HCT116 (cell line): ENCODE data around the gene HOXC4. TPM values are rescaled to one million over a fixed set of nuclear protein-coding genes. Genes with fewer than 3 reads are reported as not detected.
A peak's percentile ranks its signal among the peaks of the same experiment; 100 is the strongest.

Experiments used
- ATAC-seq: fragments of 200-7000 bp; cut with Tn5 transposase; 2 replicates; pipeline ENCODE4 v1.9.1; 2020; ENCODE audit warnings: mild to moderate bottlenecking, moderate library complexity
- BruUV-seq: library from RNA; stranded (reverse); fragments of 400-500 nt; replicated peaks from 2 replicates; lab custom pipeline; 2021; lab: Mats Ljungman, UMichigan
- CTCF ChIA-PET: fragments of 300-600 bp; sonication (Branson Sonifier 250); formaldehyde crosslinking; loops from one replicate; lab custom pipeline; 2021; ENCODE audit warnings: antibody characterized with exemption; lab: Charles Lee
- POLR2A ChIA-PET: fragments of 300-600, 350-600 bp; sonication (Branson Sonifier 250); formaldehyde crosslinking; loops from one replicate; lab custom pipeline; 2021; ENCODE audit warnings: antibody characterized with exemption; lab: Charles Lee
- RAD21 ChIA-PET, 2 experiments: fragments of 300-600 bp; sonication (Branson Sonifier 250); formaldehyde crosslinking; loops; one replicate each; lab custom pipeline; 2023; ENCODE audit warnings: low total read pairs in 2 of 2; ENCODE audit not compliant: uncharacterized antibody in 2 of 2, unreplicated experiment in 2 of 2, low non-redundant PET in 1 of 2; lab: Charles Lee
- DNase-seq: peaks from one replicate; pipeline ENCODE4 v3.0.0-alpha.2; 2010; ENCODE audit warnings: low read depth, low spot score
- H2AFZ ChIP-seq: fragments of 200-600 bp; shearing (Covaris generic), sonication (generic); 2 replicates; pipeline ENCODE4 v1.6.1; 2017; ENCODE audit warnings: low read depth, mixed run types, mixed read lengths, antibody characterized with exemption, low read length; ENCODE audit not compliant: poor library complexity, severe bottlenecking
- H3K27ac ChIP-seq: 2 replicates; pipeline ENCODE4 v1.5.1; 2012; ENCODE audit warnings: low read depth, low read length
- H3K27me3 ChIP-seq: fragments of 200-600 bp; sonication (generic); 2 replicates; pipeline ENCODE4 v1.6.1; 2016; ENCODE audit warnings: mixed run types, low read length, mixed read lengths; ENCODE audit not compliant: insufficient read depth
- H3K36me3 ChIP-seq, 2 experiments: fragments of 200-500 bp in 1 of 2; fragments of 200-600 bp in 1 of 2; sonication (Bioruptor generic) in 1 of 2; sonication (generic) in 1 of 2; 2 replicates each; pipeline versions ENCODE4 v1.5.1 to v1.6.1; 2014 to 2016; ENCODE audit warnings: low read length in 2 of 2, inconsistent platforms in 1 of 2, mixed read lengths in 1 of 2, mixed run types in 1 of 2; ENCODE audit not compliant: insufficient read depth in 2 of 2, control insufficient read depth in 1 of 2
- H3K4me1 ChIP-seq, 2 experiments: fragments of 200-600 bp in 1 of 2; sonication (generic) in 1 of 2; 2 replicates each; pipeline versions ENCODE4 v1.5.1 to v1.6.1; 2012 to 2017; ENCODE audit warnings: low read length in 2 of 2, inconsistent platforms in 1 of 2, mild to moderate bottlenecking in 1 of 2, mixed read lengths in 1 of 2, mixed run types in 1 of 2, moderate library complexity in 1 of 2; ENCODE audit not compliant: insufficient read depth in 2 of 2, control insufficient read depth in 1 of 2
- H3K4me2 ChIP-seq: fragments of 200-600 bp; sonication (generic); 2 replicates; pipeline ENCODE4 v1.6.1; 2017; ENCODE audit warnings: mixed run types, low read length, mixed read lengths
- H3K4me3 ChIP-seq, 2 experiments: fragments of 200-600 bp in 1 of 2; sonication (generic) in 1 of 2; replicated peaks in 1 of 2; 2 replicates each; pipeline ENCODE4 v1.5.1; 2011 to 2016; ENCODE audit warnings: low read length in 2 of 2, control low read depth in 1 of 2, low read depth in 1 of 2, mild to moderate bottlenecking in 1 of 2, mixed read lengths in 1 of 2, mixed run types in 1 of 2
- H3K79me2 ChIP-seq: fragments of 200-600 bp; sonication (generic); 2 replicates; pipeline ENCODE4 v1.6.1; 2017; ENCODE audit warnings: mild to moderate bottlenecking, mixed run types, low read length, moderate library complexity, mixed read lengths; ENCODE audit not compliant: insufficient read depth
- H3K9ac ChIP-seq: fragments of 200-600 bp; sonication (generic); 2 replicates; pipeline ENCODE4 v1.6.1; 2016; ENCODE audit warnings: low read length, mixed read lengths
- H3K9me2 ChIP-seq: fragments of 200-600 bp; sonication (generic), shearing (Covaris generic); 2 replicates; pipeline ENCODE4 v1.6.1; 2017; ENCODE audit warnings: mixed run types, mild to moderate bottlenecking, moderate library complexity; ENCODE audit not compliant: insufficient read depth
- H3K9me3 ChIP-seq, 2 experiments: fragments of 200-500 bp in 1 of 2; fragments of 200-600 bp in 1 of 2; sonication (Bioruptor generic) in 1 of 2; sonication (generic) in 1 of 2; 2 replicates each; pipeline ENCODE4 v1.6.1; 2014 to 2017; ENCODE audit warnings: low read length in 2 of 2, mixed read lengths in 2 of 2, inconsistent platforms in 1 of 2, low read depth in 1 of 2, mild to moderate bottlenecking in 1 of 2, mixed run types in 1 of 2, moderate library complexity in 1 of 2; ENCODE audit not compliant: control insufficient read depth in 1 of 2, insufficient read depth in 1 of 2
- H4K20me1 ChIP-seq: fragments of 200-600 bp; sonication (generic), shearing (Covaris generic); 2 replicates; pipeline ENCODE4 v1.6.1; 2017; ENCODE audit warnings: mixed run types, mild to moderate bottlenecking, moderate library complexity; ENCODE audit not compliant: insufficient read depth
- CTCF ChIP-seq, 3 experiments: fragments of 200-600 bp in 1 of 3; sonication (generic) in 1 of 3; IDR thresholded peaks in 2 of 3; conservative IDR thresholded peaks in 1 of 3; 2 replicates each; pipeline ENCODE4 v1.5.1; 2012 to 2017; ENCODE audit warnings: low read depth in 2 of 3, low read length in 2 of 3, antibody characterized with exemption in 1 of 3, borderline replicate concordance in 1 of 3, control low read depth in 1 of 3, mild to moderate bottlenecking in 1 of 3, mixed read lengths in 1 of 3, mixed run types in 1 of 3, moderate library complexity in 1 of 3; ENCODE audit not compliant: insufficient read depth in 1 of 3
- ELF1 ChIP-seq: IDR thresholded peaks from 2 replicates; pipeline ENCODE4 v1.6.1; 2012; ENCODE audit warnings: low read depth, borderline replicate concordance
- SRF ChIP-seq: IDR thresholded peaks from 2 replicates; pipeline ENCODE4 v1.6.1; 2012; ENCODE audit warnings: low read depth
- intact Hi-C: fragments of 100-400 bp; cut with micrococcal nuclease; formaldehyde crosslinking; loops from 2 replicates; pipeline ENCODE4 v1.10.0; 2022
- total RNA-seq: library from RNA; stranded (reverse); gene quantifications from one replicate; pipeline ENCODE4 v1.2.1, GENCODE V29; 2021; ENCODE audit not compliant: unreplicated experiment

The HOXC4 gene
- total RNA-seq, 1 experiment from 2014 or later: 1.5 TPM

DNA sequence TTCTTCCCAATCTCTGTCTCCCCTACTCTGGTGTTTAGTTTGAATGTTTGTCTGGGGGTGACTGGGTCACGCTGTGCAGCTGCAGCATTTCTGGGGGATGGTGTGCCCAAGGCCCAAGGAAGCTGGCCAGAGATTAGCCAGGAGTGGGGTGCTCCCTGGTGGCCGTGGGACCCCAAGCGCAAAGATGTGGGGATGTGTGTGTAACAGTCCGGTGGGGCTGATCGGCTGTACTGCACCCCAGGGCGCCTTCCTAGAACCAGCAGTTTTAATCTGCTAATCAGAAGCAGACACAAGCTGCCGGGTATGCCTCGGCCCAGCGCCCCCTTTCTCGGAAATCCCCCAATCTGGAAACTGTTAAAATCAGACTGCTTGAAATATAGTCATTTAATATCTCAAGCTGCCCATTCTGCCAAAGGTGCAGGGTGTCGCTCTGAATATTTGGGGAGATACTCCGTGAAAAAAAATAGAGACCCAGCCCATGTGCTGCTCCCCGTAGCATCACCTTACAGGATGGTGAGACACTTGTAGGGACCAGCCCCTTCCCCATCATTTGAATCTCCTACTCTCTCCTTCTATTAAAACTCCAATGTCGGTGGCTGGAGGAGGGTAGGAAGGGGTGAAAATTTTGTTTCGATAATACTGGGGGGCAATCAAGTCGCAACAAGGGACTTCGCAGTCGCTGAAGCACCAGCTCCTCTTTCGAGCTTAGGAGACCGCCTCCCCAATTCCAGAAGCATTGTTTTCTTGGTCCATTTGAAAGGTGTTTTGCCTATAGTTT, 49.4 kb upstream of the HOXC4 start:
- peaks cover 0 to 6% of the 10 kb centered on the region in 2 experiments; a peak in 1 of 4 replicates for H3K36me3 ChIP-seq
- H3K9ac ChIP-seq: no peak overlapping the region
- no TSS peak for BruUV-seq
- no peak for ATAC-seq
- DNase-seq: no peak
- H3K27me3 ChIP-seq: no peaks in the 10 kb centered on the region
- no peak overlapping the region for H3K27ac ChIP-seq
- POLR2A ChIA-PET: no interaction called here
- H3K4me1 ChIP-seq: peaks cover 5 to 19% of the 10 kb centered on the region in 2 experiments
- CTCF ChIA-PET: interaction anchor here (0.7 to 2.2 kb wide), 9 partner anchors 13 to 251 kb away, joined by 3 to 15 read pairs (median 3); partner anchors contain the start of gene HOXC10
- no peak overlapping the region for H3K4me3 ChIP-seq
- intact Hi-C loops: no loop called here
- RAD21 ChIA-PET: no interaction called here
- H3K9me3 ChIP-seq: no peaks in the 10 kb centered on the region
- H3K79me2 ChIP-seq: peaks cover 17% of the 10 kb centered on the region
- H3K9me2 ChIP-seq: no peaks in the 10 kb centered on the region
- TF ChIP-seq SRF (no peak), CTCF (IDR thresholded peaks at IDR 0.05 in 2 of 3, conservative IDR thresholded peaks at IDR 0.05 in 1 of 3; ENCODE audit: borderline replicate concordance in 1 of 3, insufficient read depth in 1 of 3, low read depth in 2 of 3, low read length in 2 of 3) (peak in 2 of 3 experiments; percentile 9 to 20; a peak in 1 of 6 replicates)
- no peak overlapping the region for H2AFZ ChIP-seq
- no peak overlapping the region for H3K4me2 ChIP-seq
- no peaks in the 10 kb centered on the region for H4K20me1 ChIP-seq

- CTCF ChIA-PET: interaction anchor here (1.0 to 3.5 kb wide), 11 partner anchors 13 to 250 kb away, joined by 3 to 68 read pairs (median 8); partner anchors contain the start of gene HOXC10
- Histone ChIP-seq H3K4me2 (no peak overlapping the region), H3K4me3 (no peak overlapping the region), H3K36me3 (peaks cover 0 to 6% of the 10 kb centered on the region in 2 experiments; a peak in 1 of 4 replicates), H3K79me2 (peaks cover 17% of the 10 kb centered on the region), H4K20me1 (no peaks in the 10 kb centered on the region), H3K4me1 (peaks cover 5 to 19% of the 10 kb centered on the region in 2 experiments), H3K9me3 (no peaks in the 10 kb centered on the region), H3K27me3 (no peaks in the 10 kb centered on the region), H3K27ac (no peak overlapping the region), H3K9ac (no peak overlapping the region), H2AFZ (no peak overlapping the region), H3K9me2 (no peaks in the 10 kb centered on the region)
- intact Hi-C loops: no loop called here
- BruUV-seq: no TSS peak
- ATAC-seq (no peak), DNase-seq (no peak)
- RAD21 ChIA-PET: interaction anchor here in 1 of 2 experiments (2.3 kb wide), 1 partner anchor 197 kb away, joined by 18 read pairs; no protein-coding TSS in a partner anchor
- POLR2A ChIA-PET: no interaction called here
- no peak for TF ChIP-seq ELF1
Measured at GRCh38 chr12:54004841-54005530, 48.6 kb upstream of the HOXC4 start.
